HFF-Myc (cell line): ENCODE results near the gene PNMA1.

Source experiments
- DNase-seq: peaks from one replicate; pipeline ENCODE4 v3.0.0-alpha.2; 2011; ENCODE audit warnings: low read depth; ENCODE audit errors: extremely low read depth
- H3K4me3 ChIP-seq: replicated peaks from 2 replicates; pipeline ENCODE4 v1.5.1; 2011; ENCODE audit warnings: low read depth, mild to moderate bottlenecking, control low read depth, low read length
- TF ChIP-seq, protein P1 (sequence below): IDR thresholded peaks from 2 replicates; pipeline ENCODE4 v1.5.1; 2012; ENCODE audit warnings: mild to moderate bottlenecking, low read depth, low read length, control low read depth; ENCODE audit errors: missing control alignments

Gene PNMA1

DNA sequence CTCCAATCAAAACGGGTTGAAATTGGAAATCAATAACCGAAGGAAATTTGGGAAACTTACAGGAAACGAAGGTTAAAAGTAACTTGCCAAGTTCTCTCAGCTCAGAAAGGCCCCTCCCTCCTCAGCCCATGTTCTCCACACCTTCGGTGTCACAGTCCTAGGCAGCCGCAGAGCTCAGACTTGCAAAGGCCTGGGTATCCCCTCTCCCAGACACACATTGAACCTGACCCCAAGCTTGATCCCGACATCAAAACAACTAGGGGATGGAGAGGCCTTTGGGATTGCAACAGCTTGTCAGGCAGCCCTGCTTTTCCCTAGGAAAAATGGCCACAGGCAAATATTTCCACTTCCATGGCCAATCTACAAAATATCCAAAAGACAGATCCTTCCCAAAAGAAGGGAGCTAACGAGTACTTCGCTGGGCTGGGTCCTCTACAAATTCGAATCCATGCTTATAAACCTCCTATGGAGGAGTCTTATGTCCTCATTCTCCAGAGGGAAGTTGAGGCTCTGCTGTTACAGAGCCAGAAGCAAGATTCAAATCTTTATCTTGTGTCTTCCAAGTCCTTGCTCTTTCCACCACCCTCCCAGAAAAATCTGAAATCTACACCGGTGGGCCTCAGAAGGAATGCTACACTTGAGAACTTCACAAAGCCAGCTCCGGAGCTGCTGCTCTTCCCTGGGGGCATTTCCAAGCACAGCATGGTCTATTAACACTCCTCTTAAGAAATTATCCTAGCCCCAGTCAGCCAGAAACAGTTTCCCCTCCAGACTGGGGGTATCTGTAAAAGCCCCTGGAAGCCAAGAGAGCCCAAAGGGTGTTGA, 35.7 kb upstream of the PNMA1 start:
- H3K4me3 ChIP-seq = no peak overlapping the region
- TF ChIP-seq, protein P1, sequence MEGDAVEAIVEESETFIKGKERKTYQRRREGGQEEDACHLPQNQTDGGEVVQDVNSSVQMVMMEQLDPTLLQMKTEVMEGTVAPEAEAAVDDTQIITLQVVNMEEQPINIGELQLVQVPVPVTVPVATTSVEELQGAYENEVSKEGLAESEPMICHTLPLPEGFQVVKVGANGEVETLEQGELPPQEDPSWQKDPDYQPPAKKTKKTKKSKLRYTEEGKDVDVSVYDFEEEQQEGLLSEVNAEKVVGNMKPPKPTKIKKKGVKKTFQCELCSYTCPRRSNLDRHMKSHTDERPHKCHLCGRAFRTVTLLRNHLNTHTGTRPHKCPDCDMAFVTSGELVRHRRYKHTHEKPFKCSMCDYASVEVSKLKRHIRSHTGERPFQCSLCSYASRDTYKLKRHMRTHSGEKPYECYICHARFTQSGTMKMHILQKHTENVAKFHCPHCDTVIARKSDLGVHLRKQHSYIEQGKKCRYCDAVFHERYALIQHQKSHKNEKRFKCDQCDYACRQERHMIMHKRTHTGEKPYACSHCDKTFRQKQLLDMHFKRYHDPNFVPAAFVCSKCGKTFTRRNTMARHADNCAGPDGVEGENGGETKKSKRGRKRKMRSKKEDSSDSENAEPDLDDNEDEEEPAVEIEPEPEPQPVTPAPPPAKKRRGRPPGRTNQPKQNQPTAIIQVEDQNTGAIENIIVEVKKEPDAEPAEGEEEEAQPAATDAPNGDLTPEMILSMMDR = no peak
- DNase-seq = no peak

DNA sequence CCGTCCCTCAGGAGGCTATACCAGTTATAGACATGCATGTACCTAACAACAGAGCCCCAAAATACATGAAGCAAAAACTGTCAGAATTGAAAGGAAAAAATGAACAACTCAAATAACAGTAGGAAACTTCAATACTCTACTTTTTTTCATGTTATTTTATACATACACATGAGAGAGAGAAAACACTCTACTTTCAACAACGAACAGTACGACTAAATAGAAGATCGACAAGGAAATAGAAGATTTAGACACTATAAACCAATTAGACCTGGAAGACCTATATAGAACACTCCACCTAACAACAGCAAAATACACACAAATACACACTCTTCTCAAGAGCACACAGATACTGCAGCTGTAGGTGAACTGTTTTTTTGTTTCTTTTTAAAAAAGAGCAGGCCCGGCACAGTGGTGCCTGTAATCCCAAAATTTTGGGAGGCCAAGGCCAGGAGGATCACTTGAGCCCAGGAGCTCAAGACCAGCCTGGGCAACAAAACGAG, 34.7 kb upstream of the PNMA1 start:
- DNase-seq = no peak
- TF ChIP-seq, protein P1 = no peak
- H3K4me3 ChIP-seq = no peak overlapping the region

DNA sequence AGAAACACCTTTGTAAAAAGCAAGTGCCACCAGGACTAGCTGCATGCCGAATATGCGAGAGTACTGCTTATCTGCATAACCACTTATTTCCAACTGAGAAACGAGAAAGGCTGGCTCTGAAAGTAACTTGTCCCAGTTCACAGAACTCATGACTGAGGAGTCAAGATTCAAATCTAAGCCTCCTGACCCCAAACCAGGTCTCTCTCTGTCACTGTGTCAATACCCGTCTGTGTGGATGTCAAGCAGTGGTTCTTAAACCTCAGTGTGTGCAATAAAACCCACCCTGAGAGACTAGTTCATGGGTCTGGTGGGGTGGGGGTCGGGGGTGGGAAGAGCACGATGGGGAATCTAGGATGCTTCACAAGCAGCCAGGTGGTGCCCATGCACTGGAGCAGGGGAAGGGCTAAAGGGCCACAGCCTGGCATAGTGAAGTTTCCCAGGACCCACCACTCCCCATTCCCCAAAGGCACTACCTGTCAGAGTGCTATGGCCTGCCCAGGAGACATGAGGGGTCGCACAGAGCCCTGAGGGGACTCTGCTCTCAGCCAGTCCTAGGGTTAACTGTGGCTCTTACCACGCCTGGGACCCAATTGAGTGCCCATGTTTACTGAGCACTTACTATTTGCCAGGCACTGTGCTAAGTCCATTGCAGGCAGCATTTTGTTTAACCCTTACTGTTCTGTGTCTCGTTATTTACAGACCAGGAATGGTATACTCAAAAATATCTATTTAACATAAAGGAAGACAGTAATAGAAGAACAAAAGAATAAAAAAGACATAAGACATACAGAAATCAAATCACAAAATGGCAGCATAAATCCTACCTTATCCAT, 33.4 kb upstream of the PNMA1 start:
- DNase-seq = no peak
- TF ChIP-seq, protein P1 = no peak
- no peak overlapping the region for H3K4me3 ChIP-seq

DNA sequence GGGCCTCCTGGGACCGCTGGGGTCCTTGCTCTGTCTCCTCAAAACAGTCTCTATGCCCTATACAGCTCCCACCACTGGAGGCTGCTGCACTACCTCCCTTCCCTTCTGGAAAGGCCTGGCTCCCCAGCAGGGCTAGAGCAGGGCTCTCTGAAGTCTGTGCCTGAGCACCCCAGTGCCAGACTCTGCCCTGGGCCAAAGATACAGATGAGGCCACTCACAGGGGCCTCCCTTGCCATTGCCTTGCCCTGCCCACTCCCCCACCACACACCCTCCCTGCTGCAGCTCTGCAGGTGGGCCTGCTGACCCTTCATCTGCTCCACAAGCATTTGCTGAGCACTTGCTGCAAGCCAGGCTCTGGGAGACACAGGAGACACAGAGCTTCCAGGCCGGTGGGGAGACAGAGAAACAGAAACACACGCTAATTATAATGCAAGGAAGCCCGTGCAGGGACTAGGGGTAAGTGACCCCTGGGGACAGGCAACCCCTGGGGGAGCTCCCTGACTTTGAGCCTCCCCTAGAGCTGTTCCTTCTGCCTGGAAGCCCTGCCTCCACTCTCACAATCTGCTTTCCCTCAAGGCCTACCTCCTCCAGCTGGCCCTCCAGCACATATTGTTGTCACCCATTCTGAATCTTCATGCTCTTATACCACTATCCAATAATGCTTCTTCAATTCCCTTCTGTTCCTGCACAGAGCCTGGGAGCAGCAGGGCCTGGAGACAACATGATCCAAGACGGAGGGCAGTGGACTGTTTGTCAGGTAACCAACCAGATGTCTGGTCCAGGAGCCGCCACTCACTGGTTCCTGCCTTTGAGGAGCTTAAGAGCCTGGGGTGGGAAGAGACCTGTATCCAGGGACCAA, 32.6 kb upstream of the PNMA1 start:
- DNase-seq = no peak
- TF ChIP-seq, protein P1 = no peak
- H3K4me3 ChIP-seq = no peak overlapping the region

DNA sequence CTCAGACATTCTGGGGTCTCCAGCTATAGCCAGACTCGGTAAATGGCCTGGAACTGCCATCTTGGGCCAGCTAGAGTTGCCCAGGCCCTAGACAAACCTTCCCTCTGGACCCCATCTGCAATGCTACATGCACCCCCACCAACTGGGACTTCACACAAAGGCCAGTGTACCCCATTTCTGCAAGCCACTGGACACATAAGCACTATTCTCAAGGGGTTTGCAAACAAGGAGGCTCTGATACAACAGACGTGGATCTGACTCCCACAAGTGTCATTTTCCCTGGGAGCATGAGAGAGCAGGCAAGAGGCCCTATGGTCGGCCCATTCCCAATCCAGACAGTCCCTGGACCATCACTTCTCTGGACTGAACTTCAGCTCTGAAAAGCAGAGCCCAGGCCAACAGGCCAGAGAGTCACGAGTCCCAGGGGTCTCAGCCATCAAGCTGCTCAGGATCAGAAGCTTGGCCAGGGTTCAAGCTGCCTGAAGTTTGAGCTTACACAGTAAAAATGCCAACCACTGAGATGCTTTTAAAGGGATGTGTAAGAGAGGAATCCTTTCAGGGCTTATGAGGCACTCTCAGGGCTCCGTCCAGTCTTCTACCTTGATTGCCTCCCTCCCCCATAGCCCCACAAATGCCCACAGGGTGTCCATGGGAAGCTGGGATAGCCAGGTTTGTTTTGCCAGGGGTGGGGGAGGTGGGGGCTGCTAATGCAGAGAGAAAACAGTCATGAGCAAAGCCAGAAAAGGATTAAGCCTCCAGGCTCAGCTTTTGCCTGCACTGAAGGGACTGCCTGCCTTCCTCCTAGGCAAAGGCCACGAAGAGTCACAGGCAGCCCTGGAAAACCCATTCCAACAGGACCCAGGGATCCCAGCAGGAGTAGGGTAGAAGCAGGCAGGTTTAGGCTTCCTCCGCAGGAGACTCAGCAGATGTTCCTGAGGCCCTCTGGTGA, 31.7 kb upstream of the PNMA1 start:
- no peak overlapping the region for H3K4me3 ChIP-seq
- TF ChIP-seq, protein P1 = no peak
- no peak for DNase-seq
